Thoracic aorta (tissue), 2 donors: ENCODE data around the gene CAMK1G. TPM values are rescaled to one million over a fixed set of nuclear protein-coding genes. Genes with fewer than 3 reads are reported as not detected.

ENCODE experiments used
- ATAC-seq: fragments of 150-250 bp; one replicate; pipeline ENCODE4 v1.8.0; 2017; ENCODE audit warnings: low read depth; ENCODE audit not compliant: insufficient number of reproducible peaks, low FRiP score
- DNase-seq: peaks from one replicate; pipeline ENCODE4 v3.0.0-alpha.2; 2020; ENCODE audit warnings: low spot score
- H3K27ac ChIP-seq, 2 donors: fragments of 200-600 bp; sonication (generic); 1 replicate in 1 of 2; 2 replicates in 1 of 2; pipeline ENCODE4 v1.5.1; 2016; ENCODE audit warnings: mild to moderate bottlenecking in 2 of 2, moderate library complexity in 2 of 2
- H3K27me3 ChIP-seq: fragments of 200-600 bp; sonication (generic); replicated peaks from 2 replicates; pipeline ENCODE4 v1.6.0; 2016; ENCODE audit warnings: mild to moderate bottlenecking; ENCODE audit not compliant: insufficient read depth
- H3K36me3 ChIP-seq: fragments of 200-600 bp; sonication (generic); one replicate; pipeline ENCODE4 v1.5.1; 2016
- H3K4me1 ChIP-seq, 2 donors: fragments of 200-600 bp; sonication (generic); 1 replicate in 1 of 2; 2 replicates in 1 of 2; pipeline versions ENCODE4 v1.5.1 to v1.6.0; 2016; ENCODE audit warnings: low read depth in 2 of 2, mild to moderate bottlenecking in 1 of 2; ENCODE audit not compliant: control insufficient read depth in 1 of 2
- H3K4me3 ChIP-seq: fragments of 200-600 bp; sonication (generic); 2 replicates; pipeline ENCODE4 v1.5.1; 2016; ENCODE audit warnings: mild to moderate bottlenecking
- H3K9me3 ChIP-seq: fragments of 200-600 bp; sonication (generic); 2 replicates; pipeline ENCODE4 v1.5.1; 2016
- total RNA-seq, 2 donors: library from RNA; depleted of rRNA; stranded (reverse); fragments of >200 nt; gene quantifications; one replicate each; pipeline versions ENCODE4 v1.1.0 to v1.2.3, GENCODE V29; 2016
- TF ChIP-seq, protein P1 (sequence below): fragments of 200-600 bp; sonication (generic); IDR thresholded peaks from one replicate; pipeline ENCODE4 v1.5.1; 2019; ENCODE audit warnings: antibody characterized with exemption

Gene CAMK1G
- total RNA-seq, 2 donors from 2014 or later, result not detected

DNA sequence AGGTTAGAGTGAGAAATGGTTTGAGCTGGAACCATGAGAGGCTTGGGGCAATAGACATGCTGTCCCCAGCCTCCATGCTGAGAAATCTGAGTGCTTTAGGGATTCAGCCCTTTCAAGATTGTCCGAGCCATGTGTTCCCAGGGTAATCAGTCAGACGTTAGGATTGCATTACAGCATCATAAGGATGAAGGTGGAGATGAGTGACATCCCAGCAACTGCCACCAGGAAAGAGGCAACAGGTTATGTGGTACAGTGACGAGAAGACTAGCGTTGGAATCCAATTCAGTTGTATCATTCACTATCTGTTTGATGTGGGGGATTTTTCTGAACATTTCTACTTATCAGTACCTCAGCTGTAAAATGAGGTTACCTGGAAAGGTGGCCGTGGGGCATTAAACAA is 1.7 kb downstream of the CAMK1G start:
- H3K27me3 ChIP-seq, result no peaks in the 10 kb centered on the region
- TF ChIP-seq, protein P1, sequence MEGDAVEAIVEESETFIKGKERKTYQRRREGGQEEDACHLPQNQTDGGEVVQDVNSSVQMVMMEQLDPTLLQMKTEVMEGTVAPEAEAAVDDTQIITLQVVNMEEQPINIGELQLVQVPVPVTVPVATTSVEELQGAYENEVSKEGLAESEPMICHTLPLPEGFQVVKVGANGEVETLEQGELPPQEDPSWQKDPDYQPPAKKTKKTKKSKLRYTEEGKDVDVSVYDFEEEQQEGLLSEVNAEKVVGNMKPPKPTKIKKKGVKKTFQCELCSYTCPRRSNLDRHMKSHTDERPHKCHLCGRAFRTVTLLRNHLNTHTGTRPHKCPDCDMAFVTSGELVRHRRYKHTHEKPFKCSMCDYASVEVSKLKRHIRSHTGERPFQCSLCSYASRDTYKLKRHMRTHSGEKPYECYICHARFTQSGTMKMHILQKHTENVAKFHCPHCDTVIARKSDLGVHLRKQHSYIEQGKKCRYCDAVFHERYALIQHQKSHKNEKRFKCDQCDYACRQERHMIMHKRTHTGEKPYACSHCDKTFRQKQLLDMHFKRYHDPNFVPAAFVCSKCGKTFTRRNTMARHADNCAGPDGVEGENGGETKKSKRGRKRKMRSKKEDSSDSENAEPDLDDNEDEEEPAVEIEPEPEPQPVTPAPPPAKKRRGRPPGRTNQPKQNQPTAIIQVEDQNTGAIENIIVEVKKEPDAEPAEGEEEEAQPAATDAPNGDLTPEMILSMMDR, result no peak
- H3K4me3 ChIP-seq, result no peak overlapping the region
- no peaks in the 10 kb centered on the region for H3K9me3 ChIP-seq
- ATAC-seq (no peak), DNase-seq (no peak)
- no peaks in the 10 kb centered on the region for H3K36me3 ChIP-seq
- no peaks in the 10 kb centered on the region for H3K4me1 ChIP-seq
- no peak overlapping the region for H3K27ac ChIP-seq

DNA sequence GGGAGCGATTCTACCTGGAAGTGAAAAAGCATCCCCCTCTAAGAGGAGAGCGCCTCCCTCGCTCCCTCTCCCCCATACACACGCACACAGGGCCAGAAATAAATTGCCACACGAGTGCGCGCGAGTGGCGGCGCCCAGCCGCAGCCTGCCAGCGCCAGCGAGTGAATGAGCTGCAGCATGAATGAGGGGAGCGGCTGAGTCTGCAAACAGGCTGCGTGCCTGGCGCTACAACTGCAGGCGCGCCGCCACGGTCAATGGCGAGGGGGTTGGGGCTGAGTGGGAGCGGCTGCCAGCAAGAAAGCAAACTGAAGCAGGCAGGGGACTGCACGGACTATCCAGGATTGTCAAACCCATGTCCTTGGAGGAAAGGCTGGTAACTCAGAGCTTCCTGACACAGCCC is 2.2 kb downstream of the CAMK1G start:
- Histone ChIP-seq H3K4me1 (no peaks in the 10 kb centered on the region), H3K36me3 (no peaks in the 10 kb centered on the region), H3K27ac (no peak overlapping the region), H3K27me3 (no peaks in the 10 kb centered on the region), H3K4me3 (no peak overlapping the region), H3K9me3 (no peaks in the 10 kb centered on the region)
- TF ChIP-seq, protein P1, result no peak
- DNase-seq (no peak), ATAC-seq (no peak)

DNA sequence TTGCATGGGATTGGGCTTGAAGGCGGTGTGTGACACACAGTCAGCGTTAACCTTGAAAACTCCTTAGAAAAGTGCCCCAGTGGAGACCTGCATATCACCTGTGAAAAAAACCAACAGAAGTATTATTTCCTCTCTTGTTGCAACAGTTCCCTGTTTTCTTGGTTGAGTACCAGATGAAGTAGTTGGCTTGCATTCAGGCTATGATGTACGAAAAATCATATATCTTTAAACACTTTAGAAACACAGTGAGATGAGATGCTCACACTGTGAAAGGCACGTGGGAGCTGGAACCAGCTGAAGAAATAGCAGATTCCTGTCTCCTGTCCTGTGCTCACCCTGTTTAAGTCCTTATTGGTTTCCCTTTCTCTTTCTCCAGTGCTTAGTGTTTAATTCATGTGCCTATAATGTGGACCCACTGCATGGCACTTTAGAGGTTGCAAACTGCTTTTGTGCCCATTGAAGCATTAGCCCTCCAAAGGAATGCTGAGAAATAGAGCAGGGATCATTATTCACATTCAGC is 2.8 kb downstream of the CAMK1G start:
- ATAC-seq, result no peak
- H3K27me3 ChIP-seq, result no peaks in the 10 kb centered on the region
- TF ChIP-seq, protein P1, result no peak

DNA sequence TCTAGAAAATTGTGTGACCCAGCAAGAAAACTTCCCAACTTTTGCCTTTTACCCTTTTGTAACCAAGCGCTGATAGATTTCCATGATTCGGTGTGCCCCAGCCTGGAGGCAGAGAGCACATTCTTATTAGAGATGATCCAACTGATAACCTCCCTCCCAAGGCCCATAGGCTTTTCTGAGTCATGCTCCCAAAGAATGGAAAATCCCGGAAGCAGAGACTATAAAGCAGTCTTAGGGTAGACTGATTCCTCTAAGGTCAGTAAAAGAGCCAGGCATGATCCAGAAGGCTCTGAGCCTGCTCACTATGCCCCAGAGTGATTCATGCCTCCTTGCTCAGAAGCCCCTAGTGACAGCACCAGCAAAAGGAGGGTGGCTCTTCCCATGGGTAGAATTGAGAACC is 4.3 kb downstream of the CAMK1G start:
- ATAC-seq, result no peak
- Histone ChIP-seq H3K4me1 (no peaks in the 10 kb centered on the region), H3K36me3 (no peaks in the 10 kb centered on the region), H3K9me3 (no peaks in the 10 kb centered on the region), H3K27me3 (no peaks in the 10 kb centered on the region), H3K27ac (no peak overlapping the region), H3K4me3 (no peak overlapping the region)
- TF ChIP-seq, protein P1, result no peak
- no peak for DNase-seq

More for the DNA sequence above, 2.8 kb downstream of the CAMK1G start:
- no peaks in the 10 kb centered on the region for H3K4me1 ChIP-seq
- H3K4me3 ChIP-seq, result no peak overlapping the region
- H3K27ac ChIP-seq, result no peak overlapping the region
- DNase-seq, result no peak
- H3K36me3 ChIP-seq, result no peaks in the 10 kb centered on the region
- no peaks in the 10 kb centered on the region for H3K9me3 ChIP-seq

DNA sequence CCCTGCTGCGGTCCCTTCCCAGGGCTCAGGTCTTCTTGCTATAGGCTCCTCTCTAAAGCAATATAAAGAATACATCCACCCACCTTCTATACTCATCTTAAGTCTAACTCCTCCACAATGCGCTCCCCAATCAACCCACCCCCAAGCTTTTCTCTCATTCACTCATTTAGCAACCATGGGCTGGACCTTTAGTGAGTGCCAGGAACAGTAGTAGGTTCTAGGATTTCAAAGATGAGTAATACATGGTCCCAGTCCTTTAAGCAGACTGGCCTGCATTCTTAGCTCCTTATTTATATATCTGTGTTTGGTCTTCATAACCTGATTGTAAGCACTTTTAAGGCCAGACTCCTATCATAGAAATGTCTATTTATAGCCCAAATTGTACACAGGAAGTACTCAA is 5.9 kb downstream of the CAMK1G start:
- DNase-seq (no peak), ATAC-seq (no peak)
- no peaks in the 10 kb centered on the region for H3K9me3 ChIP-seq
- no peaks in the 10 kb centered on the region for H3K4me1 ChIP-seq
- H3K27me3 ChIP-seq, result no peaks in the 10 kb centered on the region
- no peak overlapping the region for H3K27ac ChIP-seq
- no peak overlapping the region for H3K4me3 ChIP-seq
- no peaks in the 10 kb centered on the region for H3K36me3 ChIP-seq
- TF ChIP-seq, protein P1, result no peak
